Activated B cell treated with CpG ODN at 0.5 μM for 24 hours (primary cell): ENCODE results near the gene RNF168. TPM values are rescaled to one million over a fixed set of nuclear protein-coding genes. Genes with fewer than 3 reads are reported as not detected.
"Not testable (repeated sequence)": the region's sequence is repeated elsewhere in the genome, so short reads cannot be mapped to it uniquely, and the experiment has no call there.

Source experiments
- ATAC-seq: fragments of 200-7000 bp; cut with Tn5 transposase; one replicate; pipeline ENCODE4 v1.10.0; 2021; ENCODE audit warnings: low read depth, mild to moderate bottlenecking, moderate library complexity
- CTCF ChIA-PET: fragments of 350-600 bp; sonication (Branson Sonifier 250); formaldehyde crosslinking; loops from one replicate; lab custom pipeline; 2021; ENCODE audit warnings: antibody characterized with exemption; lab: Charles Lee
- POLR2A ChIA-PET: fragments of 350-600 bp; sonication (Branson Sonifier 250); formaldehyde crosslinking; loops from one replicate; lab custom pipeline; 2021; ENCODE audit warnings: antibody characterized with exemption; lab: Charles Lee
- DNase-seq: peaks from one replicate; pipeline ENCODE4 v3.0.0; 2022
- H3K27ac Mint-ChIP-seq: one replicate; pipeline ENCODE4 v1.8.0; 2020; ENCODE audit warnings: mixed read lengths
- H3K27me3 Mint-ChIP-seq: one replicate; pipeline ENCODE4 v1.8.0; 2021; ENCODE audit warnings: mixed read lengths
- H3K36me3 Mint-ChIP-seq: one replicate; pipeline ENCODE4 v1.8.0; 2021; ENCODE audit warnings: low read depth, mixed read lengths
- H3K4me1 Mint-ChIP-seq: one replicate; pipeline ENCODE4 v1.8.0; 2021; ENCODE audit warnings: mixed read lengths
- H3K4me3 Mint-ChIP-seq: one replicate; pipeline ENCODE4 v1.8.0; 2020; ENCODE audit warnings: mild to moderate bottlenecking, mixed read lengths
- H3K9me3 Mint-ChIP-seq: one replicate; pipeline ENCODE4 v1.8.0; 2020; ENCODE audit warnings: mixed read lengths
- intact Hi-C: fragments of 100-400 bp; cut with micrococcal nuclease; formaldehyde crosslinking; loops from one replicate; pipeline ENCODE4 v1.15.1; 2024
- total RNA-seq: library from RNA; stranded (reverse); gene quantifications from 2 replicates; pipeline ENCODE4 v1.2.3, GENCODE V29; 2022
- TF ChIP-seq, protein P1 (sequence below): fragments of 200-600 bp; IDR thresholded peaks from one replicate; pipeline ENCODE4 v1.8.0; 2022; ENCODE audit warnings: antibody characterized with exemption, mild to moderate bottlenecking

RNF168 gene
- total RNA-seq, 1 donor from 2014 or later, result 27.8 TPM

DNA sequence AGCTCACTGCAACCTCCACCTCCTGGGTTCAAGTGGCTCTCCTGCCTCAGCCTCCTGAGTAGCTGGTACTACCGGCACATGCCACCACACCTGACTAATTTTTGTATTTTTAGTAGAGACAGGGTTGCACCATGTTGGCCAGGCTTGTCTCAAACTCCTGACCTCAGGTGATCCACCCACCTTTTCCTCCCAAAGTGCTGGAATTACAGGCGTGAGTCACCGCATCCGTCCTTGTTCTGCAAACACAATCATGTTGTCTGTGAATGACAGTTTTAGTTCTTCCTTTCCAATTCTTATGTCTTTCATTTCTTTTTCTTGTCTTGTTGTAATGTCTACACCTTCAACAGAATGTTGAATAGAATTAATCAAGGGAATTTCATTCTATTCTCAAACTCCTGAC, 27.9 kb upstream of the RNF168 start:
- intact Hi-C loops, result no loop called here
- no peaks in the 10 kb centered on the region for H3K36me3 Mint-ChIP-seq
- TF ChIP-seq, protein P1, sequence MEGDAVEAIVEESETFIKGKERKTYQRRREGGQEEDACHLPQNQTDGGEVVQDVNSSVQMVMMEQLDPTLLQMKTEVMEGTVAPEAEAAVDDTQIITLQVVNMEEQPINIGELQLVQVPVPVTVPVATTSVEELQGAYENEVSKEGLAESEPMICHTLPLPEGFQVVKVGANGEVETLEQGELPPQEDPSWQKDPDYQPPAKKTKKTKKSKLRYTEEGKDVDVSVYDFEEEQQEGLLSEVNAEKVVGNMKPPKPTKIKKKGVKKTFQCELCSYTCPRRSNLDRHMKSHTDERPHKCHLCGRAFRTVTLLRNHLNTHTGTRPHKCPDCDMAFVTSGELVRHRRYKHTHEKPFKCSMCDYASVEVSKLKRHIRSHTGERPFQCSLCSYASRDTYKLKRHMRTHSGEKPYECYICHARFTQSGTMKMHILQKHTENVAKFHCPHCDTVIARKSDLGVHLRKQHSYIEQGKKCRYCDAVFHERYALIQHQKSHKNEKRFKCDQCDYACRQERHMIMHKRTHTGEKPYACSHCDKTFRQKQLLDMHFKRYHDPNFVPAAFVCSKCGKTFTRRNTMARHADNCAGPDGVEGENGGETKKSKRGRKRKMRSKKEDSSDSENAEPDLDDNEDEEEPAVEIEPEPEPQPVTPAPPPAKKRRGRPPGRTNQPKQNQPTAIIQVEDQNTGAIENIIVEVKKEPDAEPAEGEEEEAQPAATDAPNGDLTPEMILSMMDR, result no peak
- peaks cover 9% of the 10 kb centered on the region for H3K4me1 Mint-ChIP-seq
- ChIA-PET POLR2A (no interaction called here), CTCF (no interaction called here)
- no peak overlapping the region for H3K4me3 Mint-ChIP-seq
- no peak for ATAC-seq
- no peaks in the 10 kb centered on the region for H3K27me3 Mint-ChIP-seq
- DNase-seq, result no peak
- H3K9me3 Mint-ChIP-seq, result no peaks in the 10 kb centered on the region
- no peak overlapping the region for H3K27ac Mint-ChIP-seq

DNA sequence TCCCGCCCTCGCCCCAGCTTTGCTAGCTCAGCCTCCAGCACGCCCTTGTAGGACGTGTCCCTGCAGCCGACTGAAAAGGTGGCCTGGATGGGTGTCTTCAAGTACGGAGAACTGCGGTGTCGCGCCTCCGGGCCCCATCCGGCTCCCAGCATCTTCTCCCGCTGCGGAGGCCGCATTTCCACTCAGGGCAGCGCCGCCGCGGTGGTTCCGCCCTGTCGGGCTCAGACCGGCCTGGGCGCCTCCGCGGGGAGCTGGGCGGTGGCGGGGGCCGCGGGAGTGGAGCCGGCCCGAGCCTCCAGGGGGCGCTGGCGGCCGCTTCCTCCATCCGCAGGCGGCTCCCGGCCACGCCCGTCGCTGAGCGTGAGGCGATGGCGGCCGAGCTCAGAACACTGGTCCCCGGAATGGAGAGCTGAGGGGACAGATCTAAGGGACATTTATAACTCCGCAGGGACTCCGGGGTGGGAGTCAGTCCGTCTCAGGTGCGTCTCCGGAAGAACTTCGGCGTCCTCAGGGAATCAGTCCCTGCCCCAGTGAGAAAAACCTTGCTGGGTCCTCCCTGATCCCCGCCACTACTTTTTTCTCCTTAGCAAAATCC, 25.2 kb upstream of the RNF168 start:
- peak overlapping the region; percentile 77 for H3K4me3 Mint-ChIP-seq
- ChIA-PET CTCF (interaction anchor here (0.6 to 1.8 kb wide), 14 partner anchors 10 to 441 kb away, joined by 3 to 12 read pairs (median 4); partner anchors contain the start of genes FBXO45, NCBP2, RNF168 and WDR53), POLR2A (interaction anchor here (0.6 to 2.1 kb wide), 15 partner anchors 21 to 414 kb away, joined by 3 to 14 read pairs (median 4); partner anchors contain the start of genes FBXO45, NCBP2, NRROS and PAK2)
- peak; percentile 92 for DNase-seq
- peaks cover 9% of the 10 kb centered on the region for H3K4me1 Mint-ChIP-seq
- intact Hi-C loops, result loop anchor here (1.0 to 5.0 kb wide), 4 partner anchors 25 to 440 kb away; partner anchors contain the start of genes FBXO45, PIGZ, RNF168 and WDR53
- peak overlapping the region; percentile 68 for H3K27ac Mint-ChIP-seq
- H3K36me3 Mint-ChIP-seq, result no peaks in the 10 kb centered on the region
- ATAC-seq, result peak; percentile 97
- TF ChIP-seq, protein P1, result no peak
- no peaks in the 10 kb centered on the region for H3K9me3 Mint-ChIP-seq
- no peaks in the 10 kb centered on the region for H3K27me3 Mint-ChIP-seq

DNA sequence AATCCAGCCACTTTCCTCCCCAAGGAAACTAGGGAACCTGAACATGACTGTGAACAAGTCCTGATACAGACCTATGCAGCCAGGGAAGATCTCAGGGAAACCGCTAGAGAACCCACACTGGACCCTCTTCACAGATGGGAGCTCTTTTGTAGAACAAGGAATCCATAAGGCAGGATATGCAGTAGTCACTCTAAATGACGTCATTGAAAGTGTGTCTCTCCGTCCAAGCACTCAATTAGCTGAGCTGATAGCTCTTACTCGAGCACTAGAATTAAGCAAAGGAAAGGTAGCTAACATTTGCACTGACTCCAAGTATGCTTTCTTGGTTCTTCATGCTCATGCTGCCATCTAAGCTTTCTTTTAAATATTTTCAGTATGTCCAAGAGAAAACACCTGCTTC, 21.6 kb upstream of the RNF168 start:
- ATAC-seq (no peak), DNase-seq (no peak)
- POLR2A ChIA-PET, result no interaction called here
- intact Hi-C loops, result loop anchor here (5.0 kb wide), 1 partner anchor 162 kb away; no protein-coding TSS in a partner anchor
- Mint-ChIP-seq H3K4me1 (peaks cover 9% of the 10 kb centered on the region), H3K27ac (no peak overlapping the region), H3K9me3 (peaks cover 17% of the 10 kb centered on the region), H3K4me3 (no peak overlapping the region), H3K27me3 (no peaks in the 10 kb centered on the region), H3K36me3 (peaks cover 5% of the 10 kb centered on the region)
- CTCF ChIA-PET, result no interaction called here
- TF ChIP-seq, protein P1, result no peak

DNA sequence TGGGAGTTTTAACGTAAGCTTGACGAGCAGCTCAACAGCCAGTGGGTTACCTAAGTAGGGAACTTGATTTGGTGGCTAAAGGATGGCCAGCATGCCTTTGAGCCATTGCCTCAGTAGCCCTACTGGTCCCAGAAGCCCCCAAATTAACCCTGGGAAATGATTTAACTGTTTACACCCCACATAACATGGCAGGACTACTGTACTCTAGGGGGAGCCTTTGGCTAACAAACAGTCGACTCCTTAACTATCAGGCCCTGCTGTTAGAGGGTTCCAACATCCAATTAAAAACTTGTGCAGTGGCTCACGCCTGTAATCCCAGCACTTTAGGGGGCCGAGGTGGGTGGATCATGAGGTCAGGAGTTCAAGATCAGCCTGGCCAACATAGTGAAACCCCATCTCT, 21.0 kb upstream of the RNF168 start:
- H3K27me3 Mint-ChIP-seq, result no peaks in the 10 kb centered on the region
- TF ChIP-seq, protein P1, result no peak
- no peak overlapping the region for H3K27ac Mint-ChIP-seq
- H3K36me3 Mint-ChIP-seq, result peaks cover 6% of the 10 kb centered on the region
- peaks cover 21% of the 10 kb centered on the region for H3K9me3 Mint-ChIP-seq
- ChIA-PET CTCF (no interaction called here), POLR2A (no interaction called here)
- intact Hi-C loops, result no loop called here
- H3K4me3 Mint-ChIP-seq, result no peak overlapping the region
- ATAC-seq (no peak), DNase-seq (no peak)
- H3K4me1 Mint-ChIP-seq, result peaks cover 9% of the 10 kb centered on the region

DNA sequence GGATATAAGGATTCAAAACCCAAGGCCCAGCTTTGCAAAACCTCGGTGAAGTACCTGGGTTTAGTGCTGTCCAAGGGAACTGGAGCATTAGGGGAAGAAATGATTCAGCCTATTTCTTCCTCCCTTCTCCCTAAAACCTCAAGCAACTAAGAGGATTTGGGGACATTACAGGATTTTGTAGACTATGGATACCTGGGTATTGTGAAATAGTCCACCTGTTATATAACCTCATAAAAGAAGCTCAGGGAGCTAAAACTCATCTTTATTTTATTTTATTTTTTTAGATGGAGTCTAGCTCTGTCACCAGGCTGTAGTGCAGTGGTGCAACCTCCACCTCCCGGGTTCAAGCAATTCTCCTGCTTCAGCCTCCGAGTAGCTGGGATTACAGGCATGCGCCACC, 20.3 kb upstream of the RNF168 start:
- intact Hi-C loops, result no loop called here
- Mint-ChIP-seq H3K27ac (no peak overlapping the region), H3K4me3 (no peak overlapping the region), H3K4me1 (peaks cover 9% of the 10 kb centered on the region), H3K27me3 (no peaks in the 10 kb centered on the region), H3K9me3 (peaks cover 23% of the 10 kb centered on the region), H3K36me3 (peaks cover 6% of the 10 kb centered on the region)
- ChIA-PET CTCF (interaction anchor here (1.5 kb wide), 1 partner anchor 14 kb away, joined by 3 read pairs; no protein-coding TSS in a partner anchor), POLR2A (interaction anchor here (0.6 kb wide), 1 partner anchor 575 kb away, joined by 4 read pairs; no protein-coding TSS in a partner anchor)
- no peak for ATAC-seq
- TF ChIP-seq, protein P1, result no peak
- no peak for DNase-seq

DNA sequence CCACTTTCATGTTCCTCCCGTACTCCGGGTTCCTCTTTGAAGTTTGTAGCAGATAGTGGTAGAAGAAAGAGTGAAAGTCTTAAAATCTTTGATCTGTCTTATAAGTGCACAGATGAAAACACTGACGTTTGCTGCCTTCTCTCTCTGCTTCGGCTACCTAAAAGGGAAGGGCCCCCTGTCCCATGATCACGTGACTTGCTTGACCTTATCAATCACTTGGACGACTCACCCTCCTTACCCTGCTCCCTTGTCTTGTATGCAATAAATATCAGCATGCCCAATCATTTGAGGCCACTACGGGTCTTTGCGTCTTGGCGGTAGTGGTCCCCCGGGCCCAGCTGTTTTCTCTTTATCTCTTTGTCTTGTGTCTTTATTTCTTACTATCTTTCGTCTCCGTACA, 17.7 kb upstream of the RNF168 start:
- ATAC-seq, H3K27me3 Mint-ChIP-seq, H3K27ac Mint-ChIP-seq, H3K4me3 Mint-ChIP-seq, DNase-seq, POLR2A ChIA-PET, intact Hi-C loops, H3K4me1 Mint-ChIP-seq, H3K36me3 Mint-ChIP-seq: not testable (repeated sequence)
- peaks cover 28% of the 10 kb centered on the region for H3K9me3 Mint-ChIP-seq
- CTCF ChIA-PET, result interaction anchor here (1.1 kb wide), 1 partner anchor 31 kb away, joined by 3 read pairs; no protein-coding TSS in a partner anchor
